Measurements from ENCODE around the gene NT5C2. TPM values are rescaled to one million over a fixed set of nuclear protein-coding genes. Genes with fewer than 3 reads are reported as not detected.

Gene NT5C2
- total RNA-seq, 1 experiment from 2014 or later = 74.6 TPM

- Histone ChIP-seq H2AFZ (ENCODE audit: low read length) (no peak overlapping the region), H3K9me2 (replicated peaks; ENCODE audit: low read length) (no peaks in the 10 kb centered on the region), H3K4me3 (ENCODE audit: low read length) (no peak overlapping the region), H3K79me2 (ENCODE audit: low read length) (no peaks in the 10 kb centered on the region), H3K36me3 (ENCODE audit: low read depth, low read length) (no peaks in the 10 kb centered on the region), H3K9me3 (ENCODE audit: low read length) (no peaks in the 10 kb centered on the region), H3K4me2 (ENCODE audit: low read length) (no peak overlapping the region), H3F3A (ENCODE audit: low read length, unreplicated experiment) (no peaks in the 10 kb centered on the region), H3K4me1 (ENCODE audit: insufficient read depth, low read length) (no peaks in the 10 kb centered on the region), H3K9ac (ENCODE audit: low read length) (no peak overlapping the region), H3K27me3 (ENCODE audit: low read length) (no peaks in the 10 kb centered on the region), H3K27ac (ENCODE audit: low read length) (no peak overlapping the region), H4K20me1 (ENCODE audit: low read length) (no peaks in the 10 kb centered on the region)
- TF ChIP-seq, protein P1, sequence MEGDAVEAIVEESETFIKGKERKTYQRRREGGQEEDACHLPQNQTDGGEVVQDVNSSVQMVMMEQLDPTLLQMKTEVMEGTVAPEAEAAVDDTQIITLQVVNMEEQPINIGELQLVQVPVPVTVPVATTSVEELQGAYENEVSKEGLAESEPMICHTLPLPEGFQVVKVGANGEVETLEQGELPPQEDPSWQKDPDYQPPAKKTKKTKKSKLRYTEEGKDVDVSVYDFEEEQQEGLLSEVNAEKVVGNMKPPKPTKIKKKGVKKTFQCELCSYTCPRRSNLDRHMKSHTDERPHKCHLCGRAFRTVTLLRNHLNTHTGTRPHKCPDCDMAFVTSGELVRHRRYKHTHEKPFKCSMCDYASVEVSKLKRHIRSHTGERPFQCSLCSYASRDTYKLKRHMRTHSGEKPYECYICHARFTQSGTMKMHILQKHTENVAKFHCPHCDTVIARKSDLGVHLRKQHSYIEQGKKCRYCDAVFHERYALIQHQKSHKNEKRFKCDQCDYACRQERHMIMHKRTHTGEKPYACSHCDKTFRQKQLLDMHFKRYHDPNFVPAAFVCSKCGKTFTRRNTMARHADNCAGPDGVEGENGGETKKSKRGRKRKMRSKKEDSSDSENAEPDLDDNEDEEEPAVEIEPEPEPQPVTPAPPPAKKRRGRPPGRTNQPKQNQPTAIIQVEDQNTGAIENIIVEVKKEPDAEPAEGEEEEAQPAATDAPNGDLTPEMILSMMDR (conservative IDR thresholded peaks at IDR 0.05; ENCODE audit: low read depth, low read length) = no peak
- TF ChIP-seq EZH2 (IDR thresholded peaks at IDR 0.05; ENCODE audit: low read length, unreplicated experiment) (no peak), EZH2phosphoT487 (IDR thresholded peaks at IDR 0.05; ENCODE audit: borderline replicate concordance, low read length) (no peak)
- ChIA-PET POLR2A (ENCODE audit: unreplicated experiment) (no interaction called here), CTCF (no interaction called here)
- no TSS peak for BruUV-seq (replicated peaks)
- ATAC-seq (no peak), DNase-seq (no peak)
- intact Hi-C loops (cut with micrococcal nuclease) = no loop called here
Observed at GRCh38 chr10:103066141-103067098, 126.7 kb downstream of the NT5C2 start.

DNA sequence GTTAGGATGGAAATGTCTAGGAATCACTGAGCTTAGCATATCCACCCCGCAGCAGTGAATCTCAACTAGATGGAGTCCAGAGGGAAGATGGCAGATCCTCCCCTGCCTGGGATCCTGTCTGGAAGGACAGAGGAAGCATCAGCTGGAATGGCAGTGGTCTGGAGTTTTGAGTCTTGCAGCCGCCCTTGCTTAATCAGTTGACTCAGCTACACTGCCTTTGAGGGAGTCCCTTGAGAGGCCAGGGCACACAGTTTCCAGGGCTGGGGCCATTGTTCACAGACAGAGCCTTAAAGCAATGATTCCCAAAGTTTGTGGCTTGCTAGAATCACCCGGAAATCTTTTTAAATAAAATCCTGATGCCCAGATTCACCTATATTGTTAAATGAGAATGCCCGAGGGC lies 128.1 kb downstream of the NT5C2 start:
- no peaks in the 10 kb centered on the region for H3K9me3 ChIP-seq (ENCODE audit: low read length)
- no peak overlapping the region for H3K4me3 ChIP-seq (ENCODE audit: low read length)
- BruUV-seq (replicated peaks) = no TSS peak
- DNase-seq (no peak), ATAC-seq (no peak)
- TF ChIP-seq EZH2 (IDR thresholded peaks at IDR 0.05; ENCODE audit: low read length, unreplicated experiment) (no peak), EZH2phosphoT487 (IDR thresholded peaks at IDR 0.05; ENCODE audit: borderline replicate concordance, low read length) (no peak)
- TF ChIP-seq, protein P1 (conservative IDR thresholded peaks at IDR 0.05; ENCODE audit: low read depth, low read length) = no peak
- H4K20me1 ChIP-seq (ENCODE audit: low read length) = no peaks in the 10 kb centered on the region
- H3K27ac ChIP-seq (ENCODE audit: low read length) = no peak overlapping the region
- no peaks in the 10 kb centered on the region for H3K36me3 ChIP-seq (ENCODE audit: low read depth, low read length)
- H3F3A ChIP-seq (ENCODE audit: low read length, unreplicated experiment) = no peaks in the 10 kb centered on the region
- ChIA-PET POLR2A (ENCODE audit: unreplicated experiment) (no interaction called here), CTCF (no interaction called here)
- no peaks in the 10 kb centered on the region for H3K79me2 ChIP-seq (ENCODE audit: low read length)
- H2AFZ ChIP-seq (ENCODE audit: low read length) = no peak overlapping the region
- intact Hi-C loops (cut with micrococcal nuclease) = no loop called here
- H3K9me2 ChIP-seq (replicated peaks; ENCODE audit: low read length) = no peaks in the 10 kb centered on the region
- no peak overlapping the region for H3K9ac ChIP-seq (ENCODE audit: low read length)
- no peak overlapping the region for H3K4me2 ChIP-seq (ENCODE audit: low read length)
- H3K4me1 ChIP-seq (ENCODE audit: insufficient read depth, low read length) = no peaks in the 10 kb centered on the region
- no peaks in the 10 kb centered on the region for H3K27me3 ChIP-seq (ENCODE audit: low read length)

All from PC-3 (cell line).